Measurements from ENCODE around the gene AGBL3.
"Not testable (repeated sequence)": the region's sequence is repeated elsewhere in the genome, so short reads cannot be mapped to it uniquely, and the experiment has no call there.

Gene AGBL3

DNA sequence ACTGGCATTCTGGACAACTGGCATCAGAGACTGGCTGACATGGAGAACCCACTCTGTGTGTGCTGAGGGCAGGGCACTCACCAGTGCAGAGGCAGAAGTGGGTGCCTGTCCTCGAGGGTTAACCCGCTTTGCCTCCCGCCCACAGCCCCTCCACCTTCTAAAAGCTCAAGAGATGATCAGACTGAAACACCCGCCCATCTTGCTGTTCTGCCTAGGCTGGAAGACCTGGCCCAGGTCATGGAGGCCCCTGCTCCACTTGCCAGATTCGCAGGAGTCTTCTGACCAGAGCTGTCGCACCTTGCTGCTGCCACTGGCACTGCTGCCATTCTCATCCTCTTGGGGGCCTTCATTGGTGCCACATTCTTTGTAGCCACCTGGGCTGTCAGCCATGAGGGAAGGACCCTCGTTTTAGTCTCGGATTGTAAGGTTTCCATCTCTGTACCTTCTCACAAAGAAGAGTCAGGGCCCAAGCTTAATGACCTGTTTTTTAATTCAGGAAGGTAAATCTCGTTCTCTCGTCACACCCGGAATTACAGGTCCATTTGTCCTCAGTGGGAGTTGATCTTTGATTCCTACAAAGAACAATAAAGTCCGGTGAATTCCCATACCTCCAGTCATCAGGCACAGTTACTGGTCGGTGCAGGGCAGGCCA is 182.3 kb downstream of the AGBL3 start:
- H3K4me1 ChIP-seq (ENCODE audit: insufficient read depth, low read length): no peaks in the 10 kb centered on the region
- no peaks in the 10 kb centered on the region for H3K9me3 ChIP-seq (ENCODE audit: control insufficient read depth, insufficient read depth, low read length)
- peaks cover 22% of the 10 kb centered on the region for H3K36me3 ChIP-seq (ENCODE audit: insufficient read depth, low read length)
- no peak overlapping the region; the same call in 1 of the 2 replicates for H3K9ac ChIP-seq (ENCODE audit: low read depth, low read length)

DNA sequence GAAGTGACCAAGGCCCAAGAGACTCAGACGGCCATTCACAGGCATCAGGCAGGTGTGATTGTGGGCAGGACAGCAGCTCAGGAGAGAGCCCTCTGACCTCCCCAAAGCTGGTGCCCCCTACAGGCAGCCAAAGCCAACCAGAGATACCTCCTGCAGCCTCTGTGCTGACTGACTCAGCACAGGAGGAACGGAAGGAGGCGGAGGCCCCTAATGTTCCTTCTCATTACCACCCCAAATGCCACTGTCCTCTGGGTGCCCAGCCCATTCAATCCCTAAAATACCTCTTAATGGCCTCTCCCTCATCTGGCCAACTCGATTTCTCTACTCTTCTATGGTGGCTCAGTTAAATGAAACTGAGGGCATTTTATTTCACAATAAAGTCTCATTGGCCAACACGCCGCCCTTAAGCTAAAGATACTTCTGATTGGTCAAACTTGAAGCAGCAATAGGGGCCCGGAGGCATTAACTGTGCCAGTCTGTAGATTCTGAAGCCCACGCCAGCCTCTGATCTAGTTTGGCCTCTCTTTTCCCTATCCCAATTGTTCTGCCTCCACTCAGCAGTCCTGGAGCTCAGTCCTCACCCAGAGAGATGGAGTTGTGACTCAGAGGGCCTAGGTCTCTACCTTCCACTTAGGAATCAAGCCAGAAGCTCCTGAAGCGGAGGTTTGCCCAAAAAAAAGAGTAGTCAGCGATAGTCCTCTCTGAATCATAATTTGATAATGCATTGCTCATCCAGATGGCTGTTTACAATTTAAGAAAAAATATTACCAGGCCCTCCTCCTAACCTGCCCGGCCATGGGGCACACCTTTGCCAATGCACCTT is 183.0 kb downstream of the AGBL3 start:
- H3K36me3 ChIP-seq (ENCODE audit: insufficient read depth, low read length): peaks cover 22% of the 10 kb centered on the region
- no peaks in the 10 kb centered on the region for H3K9me3 ChIP-seq (ENCODE audit: control insufficient read depth, insufficient read depth, low read length)
- H3K4me1 ChIP-seq (ENCODE audit: insufficient read depth, low read length): no peaks in the 10 kb centered on the region
- H3K9ac ChIP-seq (ENCODE audit: low read depth, low read length): peak overlapping the region; percentile 94

DNA sequence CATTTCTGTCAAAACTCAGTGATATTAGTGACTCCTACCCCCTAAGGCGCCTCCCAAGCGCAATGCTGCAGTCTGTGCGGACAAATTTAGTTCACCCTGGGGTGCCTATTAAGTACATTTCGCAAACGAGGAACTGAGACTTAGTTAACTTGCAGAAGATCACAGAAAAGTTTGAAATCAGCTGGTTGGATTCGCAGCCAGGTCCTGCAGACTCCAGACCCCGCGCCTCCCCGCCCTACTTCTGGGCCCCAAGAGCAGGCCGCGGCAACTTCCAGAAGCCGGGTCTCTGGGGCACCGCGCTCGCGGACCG is 183.6 kb downstream of the AGBL3 start:
- peaks cover 20% of the 10 kb centered on the region for H3K36me3 ChIP-seq (ENCODE audit: insufficient read depth, low read length)
- no peaks in the 10 kb centered on the region for H3K4me1 ChIP-seq (ENCODE audit: insufficient read depth, low read length)
- H3K9ac ChIP-seq (ENCODE audit: low read depth, low read length): peak overlapping the region; percentile 94
- no peaks in the 10 kb centered on the region for H3K9me3 ChIP-seq (ENCODE audit: control insufficient read depth, insufficient read depth, low read length)

DNA sequence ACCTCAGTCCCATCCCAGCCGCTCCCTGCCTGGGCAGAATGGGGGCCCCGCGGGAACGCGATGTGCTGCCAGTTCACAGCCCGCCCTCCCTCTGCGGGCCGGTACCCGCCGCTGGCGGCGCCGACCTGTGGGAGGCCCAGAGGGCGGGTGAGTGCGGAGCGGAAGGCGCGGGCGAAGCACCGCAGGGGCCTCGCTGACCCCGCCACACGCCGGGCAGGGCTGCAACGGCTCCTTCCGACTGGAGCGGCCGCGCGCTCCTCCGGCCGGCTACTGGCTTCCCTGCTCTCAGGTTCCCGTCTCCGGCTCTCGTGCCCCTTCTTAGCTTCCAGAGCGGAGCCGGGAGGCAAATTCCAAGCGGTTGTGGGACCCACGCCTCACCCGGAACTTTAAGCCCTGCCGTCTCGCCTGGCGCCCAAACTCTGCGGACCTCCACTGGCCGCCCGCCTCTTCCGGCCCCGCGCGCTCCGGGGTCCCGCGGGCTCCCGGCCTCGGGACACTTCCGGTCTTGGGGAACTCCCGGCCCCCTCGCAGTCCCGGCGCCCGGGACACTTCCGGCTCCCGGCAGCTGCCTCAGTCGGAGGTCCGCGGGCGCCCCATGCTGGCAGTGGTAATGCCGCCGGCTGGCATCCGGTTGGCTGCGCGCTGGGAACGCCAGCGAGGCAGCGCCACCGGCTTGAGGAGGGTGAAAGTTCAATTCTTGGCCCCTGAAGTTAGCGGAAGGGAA is 184.1 kb downstream of the AGBL3 start, which contains the start of gene CYREN:
CYREN (minus strand) TSS at position 434 of the 724 bp plus-strand sequence. CDS start 1,785 bp downstream, outside the sequence.
- Histone ChIP-seq H3K4me1 (ENCODE audit: insufficient read depth, low read length) (no peaks in the 10 kb centered on the region), H3K36me3 (ENCODE audit: insufficient read depth, low read length) (peaks cover 19% of the 10 kb centered on the region), H3K9ac (ENCODE audit: low read depth, low read length) (peak within 1 kb of the TSS; percentile 94), H3K9me3 (ENCODE audit: control insufficient read depth, insufficient read depth, low read length) (no peaks in the 10 kb centered on the region)

DNA sequence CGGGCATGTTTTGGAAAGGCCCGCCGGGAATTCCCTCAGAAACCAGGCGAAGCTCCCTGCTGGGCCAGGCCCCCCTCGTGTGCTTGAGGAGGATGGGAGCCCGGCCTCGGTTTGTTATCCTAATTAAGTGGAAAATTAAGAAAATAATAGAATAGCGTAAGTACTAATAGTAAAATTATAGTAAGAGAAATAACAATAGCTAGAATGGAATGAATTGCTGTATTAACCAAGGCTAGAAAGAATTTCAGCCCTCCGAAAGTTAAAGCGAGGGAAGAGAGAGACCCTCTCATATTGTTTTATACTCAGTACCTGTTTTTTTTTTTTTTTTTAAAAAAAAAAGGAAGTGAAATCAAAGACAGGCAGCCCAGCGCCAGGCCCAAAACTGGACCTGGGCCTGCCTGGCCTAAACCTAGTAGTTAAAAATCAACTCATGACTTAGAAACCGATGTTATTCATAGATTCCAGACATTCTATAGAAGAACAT is 184.7 kb downstream of the AGBL3 start:
- H3K36me3 ChIP-seq (ENCODE audit: insufficient read depth, low read length): peaks cover 19% of the 10 kb centered on the region
- peak overlapping the region; percentile 94; the same call in 1 of the 2 replicates for H3K9ac ChIP-seq (ENCODE audit: low read depth, low read length)
- H3K9me3 ChIP-seq (ENCODE audit: control insufficient read depth, insufficient read depth, low read length); H3K4me1 ChIP-seq (ENCODE audit: insufficient read depth, low read length): not testable (repeated sequence)

DNA sequence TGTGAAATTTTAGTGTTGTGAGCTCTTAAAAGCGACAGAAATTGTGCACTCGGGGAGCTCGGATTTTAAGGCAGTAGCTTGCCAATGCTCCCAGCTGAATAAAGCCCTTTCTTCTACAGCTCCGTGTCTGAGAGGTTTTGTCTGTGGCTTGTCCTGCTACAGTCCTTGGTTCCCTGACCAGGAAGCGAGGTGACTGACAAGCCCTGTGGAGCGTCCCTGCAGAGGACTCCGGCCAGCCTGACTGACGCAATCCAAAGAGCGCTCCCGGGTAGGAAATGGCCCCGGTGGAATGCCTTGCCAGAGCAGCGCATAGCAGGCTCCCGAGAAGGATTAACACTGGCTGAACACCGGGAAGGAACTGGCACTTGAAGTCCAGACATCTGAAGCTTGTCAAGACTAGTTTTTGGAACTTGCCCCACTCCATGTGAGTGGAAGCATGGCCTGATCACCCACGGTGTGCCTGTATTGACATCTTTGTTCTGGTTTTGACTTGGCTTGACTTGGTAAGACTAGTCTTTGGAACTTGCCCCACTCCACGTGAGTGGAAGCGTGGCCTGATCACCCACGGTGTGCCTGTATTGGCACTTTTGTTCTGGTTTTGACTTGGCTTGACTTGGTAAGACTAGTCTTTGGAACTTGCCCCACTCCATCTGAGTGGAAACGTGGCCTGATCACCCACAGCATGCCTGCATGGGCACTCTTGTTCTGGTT is 185.4 kb downstream of the AGBL3 start:
- peaks cover 15% of the 10 kb centered on the region for H3K36me3 ChIP-seq (ENCODE audit: insufficient read depth, low read length)
- not testable (repeated sequence) for H3K9me3 ChIP-seq (ENCODE audit: control insufficient read depth, insufficient read depth, low read length); H3K4me1 ChIP-seq (ENCODE audit: insufficient read depth, low read length)
- peak overlapping the region; percentile 37; the same call in 1 of the 2 replicates for H3K9ac ChIP-seq (ENCODE audit: low read depth, low read length)

DNA sequence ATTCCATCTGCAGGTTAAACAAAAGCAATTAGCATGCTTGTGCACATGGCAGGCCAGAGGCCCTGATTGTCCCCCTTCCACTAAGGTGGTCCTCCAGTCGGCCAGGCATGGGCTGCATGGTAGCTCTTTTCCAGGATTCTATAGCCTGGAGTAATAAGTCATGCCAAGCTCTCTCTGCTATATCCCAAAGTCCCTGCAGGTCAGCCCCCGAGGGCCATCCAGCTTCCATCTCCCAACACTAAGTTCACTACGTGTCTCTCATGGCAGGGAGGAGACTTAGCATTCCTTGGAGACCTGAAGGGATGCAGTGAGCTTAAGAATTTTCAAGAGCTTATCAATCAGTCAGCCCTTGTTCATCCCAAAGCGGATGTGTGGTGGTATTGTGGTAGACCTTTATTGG is 187.6 kb downstream of the AGBL3 start:
- H3K36me3 ChIP-seq (ENCODE audit: insufficient read depth, low read length); H3K9ac ChIP-seq (ENCODE audit: low read depth, low read length); H3K9me3 ChIP-seq (ENCODE audit: control insufficient read depth, insufficient read depth, low read length): not testable (repeated sequence)
- H3K4me1 ChIP-seq (ENCODE audit: insufficient read depth, low read length): peaks cover 13% of the 10 kb centered on the region

DNA sequence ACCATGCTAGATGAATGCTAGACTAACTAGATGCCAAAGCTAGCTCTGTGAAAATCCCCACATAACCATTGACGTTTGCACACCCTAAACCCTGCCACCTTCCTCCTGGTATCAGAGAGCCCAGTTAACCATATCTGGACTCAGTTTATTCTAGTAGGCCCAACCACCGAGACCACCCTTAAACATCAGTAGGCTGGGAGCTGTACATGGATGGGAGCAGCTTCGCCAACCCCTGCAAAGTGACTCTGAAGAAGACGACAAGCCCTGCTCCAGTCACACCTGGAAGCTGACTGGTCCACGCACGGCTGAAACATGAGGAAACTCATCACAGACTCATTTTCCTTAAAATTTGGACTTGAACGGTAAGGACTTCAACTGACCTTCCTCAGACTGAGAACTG is 188.6 kb downstream of the AGBL3 start:
- H3K36me3 ChIP-seq (ENCODE audit: insufficient read depth, low read length): peaks cover 5% of the 10 kb centered on the region; the same call in 1 of the 2 replicates

DNA sequence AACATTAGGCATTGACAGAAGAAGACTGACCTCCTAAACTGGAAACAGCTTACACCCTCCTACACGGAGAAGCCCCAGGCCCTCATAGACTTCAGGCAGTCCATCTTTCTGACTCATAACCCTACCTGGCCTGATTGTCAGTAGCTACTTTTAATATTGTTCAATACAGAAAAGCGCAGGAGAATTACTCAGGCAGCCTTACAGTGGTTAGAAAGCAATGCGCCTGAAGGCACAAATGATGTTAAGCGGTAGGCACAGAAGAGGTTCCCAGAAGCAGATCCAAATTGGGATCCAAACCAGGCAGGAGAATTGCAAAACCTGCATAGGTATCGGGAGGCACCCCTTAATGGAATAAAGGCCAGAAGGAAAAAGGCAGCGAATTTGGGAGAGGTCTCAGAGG is 189.6 kb downstream of the AGBL3 start:
- Histone ChIP-seq H3K4me1 (ENCODE audit: insufficient read depth, low read length) (peaks cover 13% of the 10 kb centered on the region), H3K36me3 (ENCODE audit: insufficient read depth, low read length) (peaks cover 5% of the 10 kb centered on the region; the same call in 1 of the 2 replicates), H3K9me3 (ENCODE audit: control insufficient read depth, insufficient read depth, low read length) (peaks cover 7% of the 10 kb centered on the region; the same call in 1 of the 2 replicates), H3K9ac (ENCODE audit: low read depth, low read length) (no peak overlapping the region)

More for the DNA sequence above, 188.6 kb downstream of the AGBL3 start:
- Histone ChIP-seq H3K4me1 (ENCODE audit: insufficient read depth, low read length) (peaks cover 13% of the 10 kb centered on the region), H3K9ac (ENCODE audit: low read depth, low read length) (no peak overlapping the region), H3K9me3 (ENCODE audit: control insufficient read depth, insufficient read depth, low read length) (0 out of 2 replicates have a peak, but pooled peaks cover 2% of the 10 kb centered on the region)

DNA sequence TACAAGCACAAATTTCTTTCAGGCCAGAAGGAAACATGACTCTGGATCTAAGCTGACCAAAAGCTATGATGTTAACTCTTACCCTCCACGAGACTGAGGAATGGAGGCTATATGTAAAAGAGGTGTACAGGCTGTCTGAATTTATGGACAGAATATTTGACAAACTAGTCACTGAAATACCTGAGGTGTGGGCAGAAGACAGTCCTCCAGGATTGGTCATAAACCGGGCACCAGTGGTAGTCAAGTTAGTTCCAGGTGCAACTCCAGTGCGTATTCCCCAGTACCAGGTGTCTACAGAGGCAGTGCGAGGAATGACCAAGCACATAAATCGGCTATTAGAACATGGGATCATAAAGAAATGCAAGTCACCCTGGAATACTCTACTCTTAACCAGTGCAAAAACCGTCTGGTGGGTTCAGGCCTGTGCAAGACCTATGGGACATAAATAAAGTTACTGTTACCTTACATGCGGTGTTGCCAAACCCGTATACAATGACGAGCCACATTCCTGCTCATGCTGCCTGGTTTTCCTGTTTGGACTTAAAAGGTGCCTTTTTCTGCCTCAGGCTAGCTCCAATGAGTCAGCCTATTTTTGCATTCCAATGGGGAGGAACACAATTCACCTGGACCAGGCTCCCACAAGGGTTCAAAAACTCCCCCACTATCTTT is 190.9 kb downstream of the AGBL3 start:
- no peak overlapping the region for H3K9ac ChIP-seq (ENCODE audit: low read depth, low read length)
- H3K4me1 ChIP-seq (ENCODE audit: insufficient read depth, low read length): peaks cover 13% of the 10 kb centered on the region
- peaks cover 18% of the 10 kb centered on the region for H3K9me3 ChIP-seq (ENCODE audit: control insufficient read depth, insufficient read depth, low read length)
- peaks cover 5% of the 10 kb centered on the region; the same call in 1 of the 2 replicates for H3K36me3 ChIP-seq (ENCODE audit: insufficient read depth, low read length)

DNA sequence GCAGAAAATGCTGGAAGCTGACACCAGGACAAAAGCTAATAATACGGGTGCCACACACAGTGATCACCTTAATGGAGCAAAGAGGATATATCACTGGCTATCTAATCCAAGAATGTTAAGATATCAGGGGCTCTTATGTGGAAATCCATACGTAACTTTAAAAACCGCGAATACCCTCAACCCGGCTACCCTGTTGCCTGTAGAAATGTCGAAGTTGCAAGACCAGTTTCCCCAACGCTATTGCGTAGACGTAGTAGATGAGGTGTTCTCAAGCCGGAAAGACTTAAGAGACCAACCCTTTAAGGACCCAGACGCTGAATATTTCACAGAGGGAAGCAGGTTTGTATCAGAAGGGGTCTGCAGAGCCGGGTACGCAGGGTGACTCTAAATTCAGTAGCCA is 192.1 kb downstream of the AGBL3 start:
- Histone ChIP-seq H3K9me3 (ENCODE audit: control insufficient read depth, insufficient read depth, low read length) (peaks cover 18% of the 10 kb centered on the region), H3K4me1 (ENCODE audit: insufficient read depth, low read length) (peaks cover 13% of the 10 kb centered on the region), H3K36me3 (ENCODE audit: insufficient read depth, low read length) (peaks cover 5% of the 10 kb centered on the region; the same call in 1 of the 2 replicates), H3K9ac (ENCODE audit: low read depth, low read length) (no peak overlapping the region)

DNA sequence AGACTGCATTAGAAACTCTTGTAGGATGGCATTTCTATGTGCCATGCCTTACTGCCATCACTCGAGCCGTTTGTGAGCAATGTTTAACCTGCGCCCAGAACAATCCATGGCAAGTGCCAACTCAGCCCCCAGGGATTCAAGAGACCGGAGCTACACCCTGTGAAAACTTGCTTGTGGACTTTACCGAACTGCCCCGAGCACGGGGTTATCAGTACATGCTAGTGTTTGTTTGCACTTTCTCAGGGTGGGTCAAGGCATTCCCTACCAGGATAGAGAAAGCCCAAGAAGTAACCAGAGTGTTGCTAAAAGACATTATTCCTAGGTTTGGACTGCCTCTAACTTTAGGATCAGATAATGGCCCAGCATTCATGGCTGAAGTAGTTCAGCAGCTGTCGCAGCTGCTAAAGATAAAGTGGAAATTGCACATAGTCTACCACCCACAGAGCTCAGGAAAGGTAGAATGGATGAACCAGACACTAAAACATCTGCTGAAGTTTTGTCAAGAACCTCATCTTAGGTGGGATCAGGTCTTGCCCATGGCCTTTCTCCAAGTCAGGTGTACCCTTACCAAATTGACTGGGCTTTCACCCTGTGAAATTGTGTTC is 193.1 kb downstream of the AGBL3 start:
- Histone ChIP-seq H3K9ac (ENCODE audit: low read depth, low read length) (no peak overlapping the region), H3K9me3 (ENCODE audit: control insufficient read depth, insufficient read depth, low read length) (peaks cover 18% of the 10 kb centered on the region), H3K4me1 (ENCODE audit: insufficient read depth, low read length) (peaks cover 13% of the 10 kb centered on the region), H3K36me3 (ENCODE audit: insufficient read depth, low read length) (peaks cover 5% of the 10 kb centered on the region; the same call in 1 of the 2 replicates)

DNA sequence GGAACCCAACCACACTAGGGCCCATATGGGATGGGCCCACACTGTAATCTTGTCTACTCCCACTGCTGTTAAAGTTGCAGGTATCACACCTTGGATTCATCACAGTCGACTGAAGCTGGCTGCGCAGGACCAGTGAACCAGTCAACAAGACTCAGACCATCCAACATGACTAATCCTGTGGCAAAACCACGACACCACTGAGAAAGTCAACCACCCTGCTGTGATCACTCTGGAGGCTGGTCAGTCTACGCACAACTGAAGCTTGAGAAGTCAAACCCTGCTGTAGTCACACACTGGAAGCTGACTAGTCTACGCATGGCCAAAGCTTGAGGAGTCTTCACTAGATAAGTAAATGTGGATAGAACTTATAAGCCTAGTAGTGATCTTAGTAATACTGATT is 193.8 kb downstream of the AGBL3 start:
- H3K9me3 ChIP-seq (ENCODE audit: control insufficient read depth, insufficient read depth, low read length): peaks cover 18% of the 10 kb centered on the region
- no peak overlapping the region for H3K9ac ChIP-seq (ENCODE audit: low read depth, low read length)
- H3K4me1 ChIP-seq (ENCODE audit: insufficient read depth, low read length): peaks cover 13% of the 10 kb centered on the region
- H3K36me3 ChIP-seq (ENCODE audit: insufficient read depth, low read length): peaks cover 5% of the 10 kb centered on the region; the same call in 1 of the 2 replicates
